ENCODE results near the gene NEK4.

GRCh38 chr3:52739730-52740129 is 31.0 kb downstream of the NEK4 start:
- TF ChIP-seq ZNF274 (IDR thresholded peaks at IDR 0.05; ENCODE audit: low read depth, low read length) (no peak), YY1 (IDR thresholded peaks at IDR 0.05; ENCODE audit: insufficient read depth, insufficient read length) (no peak)
